Ovary (tissue), 3 donors: ENCODE measurements around the gene HMGB2.

Experiments used
- CTCF ChIP-seq, 3 donors: fragments of 450-650 bp in 2 of 3; fragments of 200-600 bp in 1 of 3; IDR thresholded peaks; one replicate each; pipeline versions ENCODE4 v1.5.1 to v1.8.0; 2016 to 2022; ENCODE audit warnings: antibody characterized with exemption in 3 of 3, mild to moderate bottlenecking in 1 of 3
- POLR2A ChIP-seq: fragments of 450-650 bp; IDR thresholded peaks from one replicate; pipeline ENCODE4 v1.6.1; 2017; ENCODE audit warnings: antibody characterized with exemption, mild to moderate bottlenecking, moderate library complexity
- donor health status: DM: no; HTN: no; CAD: no.

- TF ChIP-seq CTCF (IDR thresholded peaks at IDR 0.05) (no peak), POLR2A (no peak)
These were observed 51.5 kb downstream of the HMGB2 start for GRCh38 chr4:173282626-173283025.
